ENCODE results near the gene PANK1. TPM values are rescaled to one million over a fixed set of nuclear protein-coding genes. Genes with fewer than 3 reads are reported as not detected.
"Not testable (repeated sequence)": the region's sequence is repeated elsewhere in the genome, so short reads cannot be mapped to it uniquely, and the experiment has no call there.

PANK1 gene
- total RNA-seq, 2 experiments from 2014 or later = 12.1 to 16.1 TPM

GRCh38 chr10:89549510-89549909, 95.5 kb downstream of the PANK1 start:
- H4K20me1 ChIP-seq (ENCODE audit: insufficient read depth, low read length) = no peaks in the 10 kb centered on the region
- H3K4me3 ChIP-seq (ENCODE audit: low read depth, low read length, poor library complexity, severe bottlenecking) = no peak overlapping the region
- CTCF ChIA-PET (ENCODE audit: unreplicated experiment) = no interaction called here
- BruUV-seq (replicated peaks) = no TSS peak
- H2AFZ ChIP-seq (ENCODE audit: low read length) = no peak overlapping the region
- no peaks in the 10 kb centered on the region for H3K9me3 ChIP-seq (ENCODE audit: low read length)
- no peaks in the 10 kb centered on the region for H3K4me1 ChIP-seq (ENCODE audit: insufficient read depth, low read length, poor library complexity, severe bottlenecking)
- no peaks in the 10 kb centered on the region for H3K36me3 ChIP-seq (ENCODE audit: insufficient read depth, low read length)
- H3K79me2 ChIP-seq (ENCODE audit: insufficient read depth, low read depth, low read length) = no peaks in the 10 kb centered on the region
- H3K4me2 ChIP-seq (ENCODE audit: low read length) = no peak overlapping the region
- H3K9me2 ChIP-seq (ENCODE audit: insufficient read depth, low read length) = no peaks in the 10 kb centered on the region
- no peak for DNase-seq (ENCODE audit: low spot score)
- TF ChIP-seq, protein P1, sequence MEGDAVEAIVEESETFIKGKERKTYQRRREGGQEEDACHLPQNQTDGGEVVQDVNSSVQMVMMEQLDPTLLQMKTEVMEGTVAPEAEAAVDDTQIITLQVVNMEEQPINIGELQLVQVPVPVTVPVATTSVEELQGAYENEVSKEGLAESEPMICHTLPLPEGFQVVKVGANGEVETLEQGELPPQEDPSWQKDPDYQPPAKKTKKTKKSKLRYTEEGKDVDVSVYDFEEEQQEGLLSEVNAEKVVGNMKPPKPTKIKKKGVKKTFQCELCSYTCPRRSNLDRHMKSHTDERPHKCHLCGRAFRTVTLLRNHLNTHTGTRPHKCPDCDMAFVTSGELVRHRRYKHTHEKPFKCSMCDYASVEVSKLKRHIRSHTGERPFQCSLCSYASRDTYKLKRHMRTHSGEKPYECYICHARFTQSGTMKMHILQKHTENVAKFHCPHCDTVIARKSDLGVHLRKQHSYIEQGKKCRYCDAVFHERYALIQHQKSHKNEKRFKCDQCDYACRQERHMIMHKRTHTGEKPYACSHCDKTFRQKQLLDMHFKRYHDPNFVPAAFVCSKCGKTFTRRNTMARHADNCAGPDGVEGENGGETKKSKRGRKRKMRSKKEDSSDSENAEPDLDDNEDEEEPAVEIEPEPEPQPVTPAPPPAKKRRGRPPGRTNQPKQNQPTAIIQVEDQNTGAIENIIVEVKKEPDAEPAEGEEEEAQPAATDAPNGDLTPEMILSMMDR (conservative IDR thresholded peaks at IDR 0.05; ENCODE audit: low read length) = no peak
- no peak for TF ChIP-seq EZH2phosphoT487 (IDR thresholded peaks at IDR 0.05; ENCODE audit: borderline replicate concordance, low read depth, low read length)
- no peak overlapping the region for H3K27ac ChIP-seq (ENCODE audit: low read depth, low read length, poor library complexity, severe bottlenecking)
- intact Hi-C loops (cut with micrococcal nuclease; ENCODE audit: unreplicated experiment) = no loop called here
- POLR2A ChIA-PET = interaction anchor here (1.5 kb wide), 1 partner anchor 10 kb away, joined by 3 read pairs; no protein-coding TSS in a partner anchor

- Histone ChIP-seq H2AFZ (ENCODE audit: low read length) (no peak overlapping the region), H4K20me1 (ENCODE audit: insufficient read depth, low read length) (no peaks in the 10 kb centered on the region), H3K4me3 (ENCODE audit: low read depth, low read length, poor library complexity, severe bottlenecking) (no peak overlapping the region), H3K36me3 (ENCODE audit: insufficient read depth, low read length) (no peaks in the 10 kb centered on the region), H3K9me3 (ENCODE audit: low read length) (no peaks in the 10 kb centered on the region), H3K27ac (ENCODE audit: low read depth, low read length, poor library complexity, severe bottlenecking) (no peak overlapping the region), H3K79me2 (ENCODE audit: insufficient read depth, low read depth, low read length) (no peaks in the 10 kb centered on the region), H3K4me1 (ENCODE audit: insufficient read depth, low read length, poor library complexity, severe bottlenecking) (no peaks in the 10 kb centered on the region), H3K4me2 (ENCODE audit: low read length) (no peak overlapping the region), H3K9me2 (ENCODE audit: insufficient read depth, low read length) (no peaks in the 10 kb centered on the region)
- TF ChIP-seq, protein P1 (conservative IDR thresholded peaks at IDR 0.05; ENCODE audit: low read length) = no peak
- TF ChIP-seq EZH2phosphoT487 (IDR thresholded peaks at IDR 0.05; ENCODE audit: borderline replicate concordance, low read depth, low read length) = no peak
- intact Hi-C loops (cut with micrococcal nuclease; ENCODE audit: unreplicated experiment) = no loop called here
- DNase-seq (ENCODE audit: low spot score) = no peak
- BruUV-seq (replicated peaks) = no TSS peak
- POLR2A ChIA-PET = no interaction called here
- CTCF ChIA-PET (ENCODE audit: unreplicated experiment) = no interaction called here
These were observed 96.4 kb downstream of the PANK1 start for GRCh38 chr10:89548673-89549072.

DNA sequence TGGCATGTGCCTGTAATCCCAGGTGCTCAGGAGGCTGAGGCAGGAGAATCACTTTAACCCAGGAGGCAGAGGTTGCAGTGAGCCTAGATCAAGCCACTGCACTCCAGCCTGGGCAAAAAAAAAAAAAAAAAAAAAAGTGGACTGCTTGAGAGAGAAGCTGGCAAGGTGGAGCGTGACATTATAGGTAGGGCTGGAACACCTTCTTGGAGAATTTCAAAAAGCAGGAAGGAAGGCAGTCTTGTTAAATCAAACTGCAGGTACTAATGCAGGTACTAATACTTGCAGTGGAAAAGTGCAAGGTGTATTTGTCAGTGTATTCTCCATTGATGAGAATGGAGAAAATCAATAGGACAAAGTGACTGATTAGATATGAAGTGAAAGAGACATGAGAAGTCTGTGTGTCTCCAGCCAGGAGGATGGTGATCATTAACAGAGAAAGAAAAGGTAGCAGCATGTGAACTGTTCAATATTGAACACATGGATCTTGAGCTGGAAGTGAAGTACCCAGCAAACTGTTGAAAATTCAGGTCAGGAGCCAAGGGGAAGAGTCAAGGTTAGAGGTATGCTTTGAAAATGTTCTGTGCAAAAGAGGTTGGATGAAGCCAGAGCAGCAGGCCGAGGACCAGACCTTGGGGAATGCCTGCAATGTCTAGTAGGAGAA, 97.1 kb downstream of the PANK1 start:
- TF ChIP-seq, protein P1 (conservative IDR thresholded peaks at IDR 0.05; ENCODE audit: low read length) = no peak
- TF ChIP-seq EZH2phosphoT487 (IDR thresholded peaks at IDR 0.05; ENCODE audit: borderline replicate concordance, low read depth, low read length) = no peak
- Histone ChIP-seq H4K20me1 (ENCODE audit: insufficient read depth, low read length) (no peaks in the 10 kb centered on the region), H3K9me3 (ENCODE audit: low read length) (no peaks in the 10 kb centered on the region), H3K27ac (ENCODE audit: low read depth, low read length, poor library complexity, severe bottlenecking) (no peak overlapping the region), H2AFZ (ENCODE audit: low read length) (no peak overlapping the region), H3K36me3 (ENCODE audit: insufficient read depth, low read length) (no peaks in the 10 kb centered on the region), H3K4me3 (ENCODE audit: low read depth, low read length, poor library complexity, severe bottlenecking) (no peak overlapping the region), H3K79me2 (ENCODE audit: insufficient read depth, low read depth, low read length) (no peaks in the 10 kb centered on the region), H3K9me2 (ENCODE audit: insufficient read depth, low read length) (no peaks in the 10 kb centered on the region), H3K4me2 (ENCODE audit: low read length) (no peak overlapping the region), H3K4me1 (ENCODE audit: insufficient read depth, low read length, poor library complexity, severe bottlenecking) (no peaks in the 10 kb centered on the region)
- intact Hi-C loops (cut with micrococcal nuclease; ENCODE audit: unreplicated experiment) = no loop called here
- POLR2A ChIA-PET = no interaction called here
- DNase-seq (ENCODE audit: low spot score) = no peak
- CTCF ChIA-PET (ENCODE audit: unreplicated experiment) = no interaction called here
- BruUV-seq (replicated peaks) = no TSS peak

DNA sequence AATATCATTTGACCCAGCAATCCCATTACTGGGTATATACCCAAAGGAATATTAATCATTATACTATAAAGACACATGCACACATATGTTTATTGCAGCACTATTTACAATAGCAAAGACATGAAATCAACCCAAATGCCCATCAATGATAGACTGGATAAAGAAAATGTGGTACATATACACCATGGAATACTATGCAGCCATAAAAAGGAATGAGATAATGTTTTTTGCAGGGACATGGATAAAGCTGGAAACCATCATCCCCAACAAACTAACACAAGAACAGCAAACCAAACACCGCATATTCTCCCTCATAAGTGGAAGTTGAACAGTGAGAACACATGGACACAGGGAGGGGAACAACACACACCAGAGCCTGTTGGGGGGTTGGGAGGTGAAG, 98.4 kb downstream of the PANK1 start:
- BruUV-seq (replicated peaks); H4K20me1 ChIP-seq (ENCODE audit: insufficient read depth, low read length); CTCF ChIA-PET (ENCODE audit: unreplicated experiment); POLR2A ChIA-PET; H3K4me2 ChIP-seq (ENCODE audit: low read length); H3K4me3 ChIP-seq (ENCODE audit: low read depth, low read length, poor library complexity, severe bottlenecking); H3K9me3 ChIP-seq (ENCODE audit: low read length); H3K27ac ChIP-seq (ENCODE audit: low read depth, low read length, poor library complexity, severe bottlenecking); H3K9me2 ChIP-seq (ENCODE audit: insufficient read depth, low read length); H2AFZ ChIP-seq (ENCODE audit: low read length); H3K79me2 ChIP-seq (ENCODE audit: insufficient read depth, low read depth, low read length); intact Hi-C loops (cut with micrococcal nuclease; ENCODE audit: unreplicated experiment); DNase-seq (ENCODE audit: low spot score); H3K4me1 ChIP-seq (ENCODE audit: insufficient read depth, low read length, poor library complexity, severe bottlenecking); H3K36me3 ChIP-seq (ENCODE audit: insufficient read depth, low read length): not testable (repeated sequence)
